Measurements from ENCODE around the gene WDFY1.

GRCh38 chr2:223944703-223945531, at the start of gene WDFY1:
- TF ChIP-seq CTCF (IDR thresholded peaks at IDR 0.05) (no peak), EZH2 (IDR thresholded peaks at IDR 0.05; ENCODE audit: borderline replicate concordance, insufficient read depth, low read depth, low read length, poor library complexity, severe bottlenecking) (no peak)

All from B cell (primary cell).